ENCODE results near the gene IPCEF1.

DNA sequence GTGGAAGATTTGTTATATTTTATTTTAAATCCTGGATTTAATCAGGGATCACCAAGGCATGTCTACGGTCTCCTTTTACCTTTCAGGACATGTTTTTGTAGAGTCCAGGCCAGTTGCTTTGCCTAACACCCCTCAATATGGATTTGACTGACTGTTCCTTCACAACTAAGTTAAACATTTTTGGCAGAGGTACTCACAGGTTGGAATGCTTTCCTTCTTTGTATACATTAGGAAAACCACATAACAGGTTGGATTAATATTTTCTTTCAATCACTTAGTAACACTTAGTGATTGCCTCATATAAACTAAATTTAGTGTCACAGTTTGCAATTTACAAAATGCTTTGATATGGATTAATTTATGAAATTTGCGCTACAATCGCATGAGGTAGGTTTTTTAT, 64.5 kb downstream of the IPCEF1 start:
- TF ChIP-seq, protein P1, sequence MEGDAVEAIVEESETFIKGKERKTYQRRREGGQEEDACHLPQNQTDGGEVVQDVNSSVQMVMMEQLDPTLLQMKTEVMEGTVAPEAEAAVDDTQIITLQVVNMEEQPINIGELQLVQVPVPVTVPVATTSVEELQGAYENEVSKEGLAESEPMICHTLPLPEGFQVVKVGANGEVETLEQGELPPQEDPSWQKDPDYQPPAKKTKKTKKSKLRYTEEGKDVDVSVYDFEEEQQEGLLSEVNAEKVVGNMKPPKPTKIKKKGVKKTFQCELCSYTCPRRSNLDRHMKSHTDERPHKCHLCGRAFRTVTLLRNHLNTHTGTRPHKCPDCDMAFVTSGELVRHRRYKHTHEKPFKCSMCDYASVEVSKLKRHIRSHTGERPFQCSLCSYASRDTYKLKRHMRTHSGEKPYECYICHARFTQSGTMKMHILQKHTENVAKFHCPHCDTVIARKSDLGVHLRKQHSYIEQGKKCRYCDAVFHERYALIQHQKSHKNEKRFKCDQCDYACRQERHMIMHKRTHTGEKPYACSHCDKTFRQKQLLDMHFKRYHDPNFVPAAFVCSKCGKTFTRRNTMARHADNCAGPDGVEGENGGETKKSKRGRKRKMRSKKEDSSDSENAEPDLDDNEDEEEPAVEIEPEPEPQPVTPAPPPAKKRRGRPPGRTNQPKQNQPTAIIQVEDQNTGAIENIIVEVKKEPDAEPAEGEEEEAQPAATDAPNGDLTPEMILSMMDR (IDR thresholded peaks at IDR 0.05), result no peak
- no peak for TF ChIP-seq POLR2A (IDR thresholded peaks at IDR 0.05)

All from testis (tissue), 2 donors.